Spleen (tissue), 11 donors: ENCODE data around the gene MAPK10. TPM values are rescaled to one million over a fixed set of nuclear protein-coding genes. Genes with fewer than 3 reads are reported as not detected.

Experiments used
- DNase-seq: peaks from one replicate; pipeline ENCODE4 v3.0.0-alpha.2; 2020
- H3K27ac ChIP-seq, 8 donors: fragments of 200-600 bp; sonication (generic) in 7 of 8; 1 replicate in 4 of 8; 2 replicates in 4 of 8; pipeline versions ENCODE4 v1.5.0 to v1.8.0; 2016 to 2021; ENCODE audit warnings: inconsistent platforms in 4 of 8, mild to moderate bottlenecking in 4 of 8, moderate library complexity in 1 of 8
- H3K27me3 ChIP-seq, 7 donors: fragments of 200-600 bp; sonication (generic) in 6 of 7; replicated peaks in 1 of 7; 1 replicate in 4 of 7; 2 replicates in 3 of 7; pipeline versions ENCODE4 v1.5.0 to v1.8.0; 2016 to 2021; ENCODE audit warnings: inconsistent platforms in 3 of 7, mild to moderate bottlenecking in 1 of 7
- H3K36me3 ChIP-seq, 6 donors: fragments of 200-600 bp; sonication (generic) in 5 of 6; 1 replicate in 4 of 6; 2 replicates in 2 of 6; pipeline versions ENCODE4 v1.5.0 to v1.8.0; 2016 to 2021; ENCODE audit warnings: inconsistent platforms in 2 of 6
- H3K4me1 ChIP-seq, 6 donors: fragments of 200-600 bp; sonication (generic) in 5 of 6; 1 replicate in 3 of 6; 2 replicates in 3 of 6; pipeline versions ENCODE4 v1.5.0 to v1.8.0; 2016 to 2021; ENCODE audit warnings: inconsistent platforms in 3 of 6
- H3K4me3 ChIP-seq, 8 donors: fragments of 200-600 bp; sonication (generic) in 7 of 8; 1 replicate in 4 of 8; 2 replicates in 4 of 8; pipeline versions ENCODE4 v1.5.0 to v1.8.0; 2016 to 2021; ENCODE audit warnings: inconsistent platforms in 4 of 8, mild to moderate bottlenecking in 4 of 8, moderate library complexity in 2 of 8
- H3K9me3 ChIP-seq, 8 donors: fragments of 200-600 bp; sonication (generic) in 7 of 8; 1 replicate in 4 of 8; 2 replicates in 4 of 8; pipeline versions ENCODE4 v1.5.0 to v1.8.0; 2016 to 2021; ENCODE audit warnings: inconsistent platforms in 4 of 8
- CTCF ChIP-seq, 11 experiments: fragments of 200-600 bp in 7 of 11; fragments of 450-650 bp in 4 of 11; sonication (generic) in 4 of 11; IDR thresholded peaks in 8 of 11; conservative IDR thresholded peaks in 3 of 11; 1 replicate in 7 of 11; 2 replicates in 4 of 11; pipeline versions ENCODE4 v1.4.0 to v1.8.0; 2016 to 2021; ENCODE audit warnings: antibody characterized with exemption in 11 of 11, inconsistent platforms in 4 of 11, mild to moderate bottlenecking in 1 of 11
- POLR2A ChIP-seq, 3 donors: fragments of 450-650 bp; IDR thresholded peaks; one replicate each; pipeline ENCODE4 v1.5.1; 2017; ENCODE audit warnings: antibody characterized with exemption in 3 of 3, mild to moderate bottlenecking in 1 of 3
- POLR2AphosphoS5 ChIP-seq, 3 donors: sonication (generic); formaldehyde crosslinking; IDR thresholded peaks; one replicate each; pipeline ENCODE4 v1.5.1; 2017; ENCODE audit warnings: antibody characterized with exemption in 3 of 3
- WGBS, 5 donors: extraction: QIAGEN DNeasy Blood & Tissue Kit in 3 of 5; methylation state at CpG; one replicate each; pipeline versions ENCODE4 v1.1.5 to v1.1.7; 2013 to 2018; 5-methylcytosine and 5-hydroxymethylcytosine counted together
- intact Hi-C: fragments of 100-400 bp; cut with DNase I; formaldehyde crosslinking; loops from one replicate; pipeline ENCODE4 v1.15.0; 2023; ENCODE audit warnings: low total_unique reads
- polyA plus RNA-seq, 3 donors: library from polyadenylated mRNA; stranded (reverse); fragments of 200-250 nt; gene quantifications; one replicate each; pipeline ENCODE4 v1.2.1, GENCODE V29; 2013
- total RNA-seq, 7 donors: library from RNA; depleted of rRNA in 3 of 7; stranded (reverse); fragments of >200 nt in 3 of 7; fragmentation: NEBNext Ultra II Directional in 4 of 7; extraction: Animal tissue kit (Norgen Biotek cat#: 25700) in 4 of 7; gene quantifications; one replicate each; pipeline versions ENCODE4 v1.1.0 to v1.2.1, GENCODE V29; 2016 to 2021
- donor health status: healthy with polysubstance abuse.
- donor health status: DM: no; HTN: no; CAD: no; lungs with moderate emphysema.
- donor health status: DM: no; HTN: no; CAD: no.
- donor health status: Bipolar disorder and iron deficiency.
- donor health status: healthy.
- donor health status: DM: no; HTN: no; CAD: no.
- donor health status: DM: yes; HTN: yes; CAD: no.

Gene MAPK10
- total and polyA plus RNA-seq, 10 donors = 3.0 to 40.6 (median 15.2) TPM

- WGBS, 5 donors = 84 to 97% (median 90%) methylated on average over 2 of the region's 2 CpGs
Measured at GRCh38 chr4:85993641-85994040, 366.2 kb downstream of the MAPK10 start.

DNA sequence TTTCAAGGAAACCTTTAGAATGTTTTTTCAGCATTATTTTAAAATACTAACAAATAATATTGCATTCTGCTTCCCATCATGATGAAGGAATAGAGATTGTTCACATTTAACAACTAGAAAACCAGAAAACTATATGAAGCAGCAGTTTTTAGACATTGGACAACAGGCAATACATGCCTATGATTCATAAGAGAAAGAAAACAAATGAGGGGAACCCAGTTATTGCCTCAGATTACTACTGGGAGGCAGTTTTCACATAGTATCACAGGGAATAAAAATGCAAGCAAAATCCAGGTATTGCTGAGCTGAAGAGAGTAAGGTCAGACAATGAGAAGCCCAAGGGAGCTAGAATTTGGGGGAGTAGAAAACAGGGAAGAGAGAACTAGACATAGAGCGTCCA, 373.6 kb downstream of the MAPK10 start:
- WGBS, 5 donors = 90 to 100% (median 99%) methylated on average over 1 of the region's 1 CpG
- intact Hi-C loops = no loop called here

More at GRCh38 chr4:85993641-85994040, 366.2 kb downstream of the MAPK10 start:
- no peaks in the 10 kb centered on the region for H3K9me3 ChIP-seq
- H3K4me1 ChIP-seq = no peaks in the 10 kb centered on the region
- peaks cover 0 to 58% (median 18%) of the 10 kb centered on the region in 6 donors for H3K36me3 ChIP-seq
- TF ChIP-seq CTCF (IDR thresholded peaks at IDR 0.05 in 8 of 11, conservative IDR thresholded peaks at IDR 0.05 in 3 of 11) = no peak
- TF ChIP-seq POLR2AphosphoS5 (IDR thresholded peaks at IDR 0.05) = no peak
- no peak for TF ChIP-seq POLR2A (IDR thresholded peaks at IDR 0.05)
- no peak overlapping the region for H3K27ac ChIP-seq
- intact Hi-C loops = no loop called here
- no peaks in the 10 kb centered on the region for H3K27me3 ChIP-seq
- DNase-seq = no peak
- H3K4me3 ChIP-seq = no peak overlapping the region

DNA sequence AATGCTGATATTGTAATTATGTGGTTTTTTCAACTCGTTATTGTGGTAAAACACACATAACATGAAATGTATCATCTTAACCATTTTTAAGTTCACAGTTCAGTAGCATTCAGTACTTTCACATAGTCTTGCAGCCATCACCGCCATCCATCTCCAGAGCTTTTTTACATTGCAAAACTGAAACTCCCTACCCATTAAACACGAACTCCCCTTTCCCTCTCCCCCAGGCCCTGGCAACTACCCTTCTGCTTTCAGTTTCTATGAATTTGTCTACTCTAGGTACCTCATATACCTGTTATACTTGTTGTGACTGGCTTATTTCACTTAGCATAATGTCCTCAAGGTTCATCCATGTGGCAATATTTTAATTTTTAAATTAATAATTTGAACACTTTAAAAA, 380.6 kb downstream of the MAPK10 start:
- Histone ChIP-seq H3K4me3 (no peak overlapping the region), H3K27me3 (no peaks in the 10 kb centered on the region), H3K27ac (no peak overlapping the region), H3K9me3 (no peaks in the 10 kb centered on the region), H3K36me3 (peaks cover 0 to 99% (median 15%) of the 10 kb centered on the region in 6 donors), H3K4me1 (no peaks in the 10 kb centered on the region)
- intact Hi-C loops = no loop called here
- TF ChIP-seq POLR2AphosphoS5 (IDR thresholded peaks at IDR 0.05) = no peak
- WGBS, 5 donors = 61 to 69% (median 64%) methylated on average over 3 of the region's 3 CpGs
- DNase-seq = no peak

More for the DNA sequence above, 373.6 kb downstream of the MAPK10 start:
- Histone ChIP-seq H3K27me3 (no peaks in the 10 kb centered on the region), H3K4me3 (no peak overlapping the region), H3K36me3 (peaks cover 0 to 47% (median 4%) of the 10 kb centered on the region in 6 donors), H3K4me1 (no peaks in the 10 kb centered on the region), H3K9me3 (no peaks in the 10 kb centered on the region), H3K27ac (no peak overlapping the region)
- no peak for DNase-seq
- TF ChIP-seq POLR2AphosphoS5 (IDR thresholded peaks at IDR 0.05) = no peak
- no peak for TF ChIP-seq CTCF (IDR thresholded peaks at IDR 0.05 in 8 of 11, conservative IDR thresholded peaks at IDR 0.05 in 3 of 11)
- TF ChIP-seq POLR2A (IDR thresholded peaks at IDR 0.05) = no peak

GRCh38 chr4:85970535-85970934, 389.3 kb downstream of the MAPK10 start:
- Histone ChIP-seq H3K36me3 (peaks cover 0 to 33% (median 8%) of the 10 kb centered on the region in 6 donors), H3K27ac (no peak overlapping the region), H3K9me3 (no peaks in the 10 kb centered on the region), H3K4me3 (no peak overlapping the region), H3K27me3 (no peaks in the 10 kb centered on the region), H3K4me1 (peaks cover 2 to 49% (median 29%) of the 10 kb centered on the region in 6 donors)
- WGBS, 5 donors = 69 to 94% (median 86%) methylated on average over 2 of the region's 2 CpGs
- intact Hi-C loops = no loop called here
- TF ChIP-seq CTCF (IDR thresholded peaks at IDR 0.05 in 8 of 11, conservative IDR thresholded peaks at IDR 0.05 in 3 of 11) (no peak), POLR2A (IDR thresholded peaks at IDR 0.05) (no peak), POLR2AphosphoS5 (IDR thresholded peaks at IDR 0.05) (no peak)
- no peak for DNase-seq
